Type B pancreatic cell (in vitro differentiated cells): ENCODE data around the gene RBM19. TPM values are rescaled to one million over a fixed set of nuclear protein-coding genes. Genes with fewer than 3 reads are reported as not detected.

Source experiments
- DNase-seq: peaks from one replicate; pipeline ENCODE4 v3.0.0; 2021; ENCODE audit warnings: mixed read lengths; ENCODE audit not compliant: unreplicated experiment; ENCODE audit errors: extremely low spot score
- H3K27ac Mint-ChIP-seq: 2 replicates; pipeline ENCODE4 v1.8.0; 2021; ENCODE audit warnings: mild to moderate bottlenecking, mixed read lengths
- H3K27me3 Mint-ChIP-seq: 2 replicates; pipeline ENCODE4 v1.8.0; 2021; ENCODE audit warnings: mixed read lengths
- H3K36me3 Mint-ChIP-seq: 2 replicates; pipeline ENCODE4 v1.8.0; 2021; ENCODE audit warnings: mixed read lengths
- H3K4me1 Mint-ChIP-seq: one replicate; pipeline ENCODE4 v1.8.0; 2021; ENCODE audit warnings: mixed read lengths; ENCODE audit not compliant: unreplicated experiment
- H3K4me3 Mint-ChIP-seq: 2 replicates; pipeline ENCODE4 v1.8.0; 2021; ENCODE audit warnings: mild to moderate bottlenecking, mixed read lengths
- H3K9me3 Mint-ChIP-seq: 2 replicates; pipeline ENCODE4 v1.8.0; 2021; ENCODE audit warnings: mixed read lengths
- CTCF ChIP-seq: fragments of 200-600 bp; sonication (generic); conservative IDR thresholded peaks from 2 replicates; pipeline ENCODE4 v1.5.0; 2021; ENCODE audit warnings: antibody characterized with exemption, mild to moderate bottlenecking
- total RNA-seq: library from RNA; stranded (reverse); gene quantifications from 2 replicates; pipeline ENCODE4 v1.2.1, GENCODE V29; 2021; ENCODE audit warnings: low replicate concordance

Gene RBM19
- total RNA-seq, 1 donor from 2014 or later = 37.8 TPM

GRCh38 chr12:113896194-113896593 lies 69.9 kb downstream of the RBM19 start:
- Mint-ChIP-seq H3K27ac (no peak overlapping the region), H3K27me3 (no peaks in the 10 kb centered on the region), H3K9me3 (no peaks in the 10 kb centered on the region), H3K36me3 (peaks cover 3% of the 10 kb centered on the region), H3K4me1 (peaks cover 16% of the 10 kb centered on the region), H3K4me3 (no peak overlapping the region)
- no peak for TF ChIP-seq CTCF
- no peak for DNase-seq

DNA sequence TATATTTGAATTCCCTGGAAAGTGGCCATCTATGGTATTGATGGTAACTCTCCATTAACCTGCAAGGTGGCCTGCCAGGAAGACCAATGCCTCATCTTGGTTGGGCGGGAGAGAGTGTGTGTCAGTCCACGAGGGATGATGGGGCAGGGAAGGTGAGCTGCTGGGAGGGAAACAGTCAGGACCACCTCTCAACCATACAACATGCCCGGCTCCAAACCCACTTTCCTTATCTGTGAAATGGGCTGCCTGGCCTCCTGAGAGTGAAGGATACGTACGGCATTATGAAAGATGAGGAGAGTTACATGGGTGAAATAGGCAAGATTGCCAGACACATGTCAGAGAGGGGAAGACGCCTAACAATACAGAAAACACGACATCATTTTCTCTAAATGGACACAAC lies 70.9 kb downstream of the RBM19 start:
- no peak overlapping the region for H3K4me3 Mint-ChIP-seq
- no peak overlapping the region for H3K27ac Mint-ChIP-seq
- peaks cover 3% of the 10 kb centered on the region for H3K36me3 Mint-ChIP-seq
- H3K4me1 Mint-ChIP-seq = peaks cover 20% of the 10 kb centered on the region
- no peak for TF ChIP-seq CTCF
- no peak for DNase-seq
- H3K27me3 Mint-ChIP-seq = no peaks in the 10 kb centered on the region
- H3K9me3 Mint-ChIP-seq = no peaks in the 10 kb centered on the region

DNA sequence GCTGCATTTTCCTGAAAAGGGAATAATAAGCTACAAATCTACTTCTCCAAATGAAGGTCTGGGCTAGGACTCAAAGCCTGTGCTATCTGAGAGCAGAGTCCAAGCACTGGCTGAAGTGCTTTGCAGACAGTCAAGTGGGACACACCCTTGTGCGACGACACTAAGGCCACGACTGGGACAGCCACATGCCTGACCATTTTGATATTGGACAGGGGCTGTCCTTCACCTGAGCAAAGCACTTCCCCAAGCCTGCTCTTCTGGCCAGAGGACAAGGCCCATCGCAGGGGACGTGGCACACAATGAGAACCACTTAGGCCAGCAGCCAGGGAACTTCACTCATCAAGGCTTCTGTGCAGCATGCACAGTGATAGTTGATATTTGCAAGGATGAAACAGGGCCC lies 71.4 kb downstream of the RBM19 start:
- Mint-ChIP-seq H3K4me3 (no peak overlapping the region), H3K4me1 (peaks cover 19% of the 10 kb centered on the region), H3K27ac (no peak overlapping the region), H3K36me3 (peaks cover 3% of the 10 kb centered on the region), H3K27me3 (no peaks in the 10 kb centered on the region), H3K9me3 (no peaks in the 10 kb centered on the region)
- no peak for TF ChIP-seq CTCF
- no peak for DNase-seq

DNA sequence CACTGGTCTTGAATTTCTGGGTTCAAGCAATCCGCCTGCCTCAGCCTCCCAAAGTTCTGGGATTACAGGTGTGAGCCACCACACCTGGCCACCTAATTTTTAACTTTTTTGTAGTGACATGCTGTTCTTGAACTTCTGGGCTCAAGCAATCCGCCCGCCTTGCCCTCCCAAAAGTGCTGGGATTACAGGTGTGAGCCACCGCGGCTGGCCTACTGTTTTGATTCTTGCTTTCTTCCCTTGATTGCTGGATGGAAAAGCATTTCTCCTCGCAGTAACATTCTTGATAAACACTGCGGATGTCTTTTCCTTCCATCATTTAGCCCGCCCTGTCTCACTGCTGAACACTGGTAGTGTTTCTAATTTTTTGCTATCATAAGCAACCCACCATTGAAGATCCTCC lies 72.9 kb downstream of the RBM19 start:
- no peak for DNase-seq
- Mint-ChIP-seq H3K4me1 (peaks cover 19% of the 10 kb centered on the region), H3K36me3 (peaks cover 3% of the 10 kb centered on the region), H3K9me3 (no peaks in the 10 kb centered on the region), H3K4me3 (no peak overlapping the region), H3K27ac (no peak overlapping the region), H3K27me3 (no peaks in the 10 kb centered on the region)
- no peak for TF ChIP-seq CTCF

- no peaks in the 10 kb centered on the region for H3K36me3 Mint-ChIP-seq
- peaks cover 19% of the 10 kb centered on the region for H3K4me1 Mint-ChIP-seq
- no peaks in the 10 kb centered on the region for H3K27me3 Mint-ChIP-seq
- no peak for TF ChIP-seq CTCF
- H3K4me3 Mint-ChIP-seq = no peak overlapping the region
- H3K9me3 Mint-ChIP-seq = no peaks in the 10 kb centered on the region
- no peak overlapping the region for H3K27ac Mint-ChIP-seq
- DNase-seq = no peak
These were observed 73.6 kb downstream of the RBM19 start for GRCh38 chr12:113892556-113892955.
